NCI-H2227 (cell line): ENCODE data around the gene AFAP1L2.

Experiments used
- DNase-seq: peaks from one replicate; lab custom pipeline; 2025; ENCODE audit not compliant: unreplicated experiment; lab: John Stamatoyannopoulos, UW

AFAP1L2 gene

DNA sequence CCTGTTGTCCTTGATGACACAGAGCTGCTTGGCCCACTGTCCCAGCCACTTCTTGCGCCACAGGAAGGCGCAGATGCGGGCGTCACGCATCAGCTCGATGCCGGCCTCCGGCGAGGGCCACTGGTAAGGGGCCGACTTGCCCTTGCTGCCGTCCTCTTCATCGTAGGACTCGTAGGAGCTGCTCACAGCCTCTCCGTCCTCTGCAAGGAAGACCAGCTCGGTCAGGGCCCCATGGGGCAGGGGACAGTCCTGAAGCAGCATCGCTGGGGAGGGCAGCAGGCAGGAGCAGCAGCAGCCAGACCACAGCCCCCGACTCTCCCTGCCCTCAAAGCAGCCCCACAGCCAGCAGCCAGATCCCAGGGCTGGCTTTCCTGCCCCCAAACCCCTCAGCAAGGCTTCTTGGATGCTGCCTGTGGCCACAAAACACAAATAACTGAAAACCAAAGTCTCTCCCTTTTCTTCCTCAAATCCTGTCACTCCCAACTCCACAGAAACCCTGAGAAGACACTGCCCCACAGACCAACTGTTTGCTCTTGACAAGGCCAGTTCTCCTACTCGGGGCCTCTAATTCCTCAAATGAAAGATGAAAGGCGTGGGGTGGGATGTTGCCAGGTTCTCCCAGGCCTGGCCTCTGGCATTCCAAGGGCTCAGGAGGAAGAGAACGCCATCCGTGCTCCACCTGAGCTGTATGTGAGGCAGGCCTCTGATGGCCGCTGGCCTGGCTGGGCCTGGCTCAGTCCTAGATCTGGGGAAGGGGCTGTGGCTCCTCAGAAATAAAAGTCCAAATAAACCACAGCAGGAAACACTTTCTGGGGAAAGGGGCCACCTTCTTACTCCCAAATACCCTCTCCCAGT, 88.5 kb downstream of the AFAP1L2 start:
- DNase-seq: no peak

DNA sequence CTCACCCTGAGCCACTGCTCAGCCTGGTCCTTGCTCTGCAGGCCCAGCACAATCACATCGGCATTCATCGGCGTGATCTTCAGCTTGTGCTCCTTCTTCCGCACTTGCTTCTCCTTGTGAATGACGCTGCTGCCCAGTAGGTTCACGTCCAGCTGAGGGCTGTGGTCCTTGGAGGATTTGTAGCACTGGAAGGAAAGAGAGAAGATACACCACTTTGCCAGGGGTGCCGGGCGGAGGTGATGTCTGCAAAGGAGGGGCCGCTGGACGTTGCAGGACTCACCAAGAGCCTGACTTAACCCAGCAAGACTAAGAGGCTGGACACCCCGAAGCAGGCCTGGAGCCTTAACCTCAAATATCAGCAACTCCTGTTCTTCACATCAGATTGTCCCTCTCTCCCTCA, 90.4 kb downstream of the AFAP1L2 start:
- no peak for DNase-seq

DNA sequence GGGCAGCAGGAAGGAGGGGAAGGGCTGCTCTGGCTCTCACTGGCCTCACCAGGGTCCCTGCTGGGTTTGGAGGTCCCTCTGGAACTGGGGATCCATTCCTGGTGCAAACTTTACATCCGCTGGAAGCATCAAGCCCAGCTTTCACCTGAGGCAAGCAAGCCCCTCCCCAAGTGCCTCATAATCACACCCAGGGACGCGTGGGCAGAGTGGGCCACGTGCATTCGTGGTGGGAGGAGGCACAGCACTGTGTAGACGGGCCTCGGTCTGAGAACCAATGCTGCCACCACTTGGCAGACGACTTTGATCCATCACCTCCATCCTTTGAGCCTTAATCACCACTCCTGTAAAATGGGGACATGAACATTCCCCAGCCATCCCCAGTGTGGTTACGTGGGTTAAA, 91.2 kb downstream of the AFAP1L2 start:
- no peak for DNase-seq

DNA sequence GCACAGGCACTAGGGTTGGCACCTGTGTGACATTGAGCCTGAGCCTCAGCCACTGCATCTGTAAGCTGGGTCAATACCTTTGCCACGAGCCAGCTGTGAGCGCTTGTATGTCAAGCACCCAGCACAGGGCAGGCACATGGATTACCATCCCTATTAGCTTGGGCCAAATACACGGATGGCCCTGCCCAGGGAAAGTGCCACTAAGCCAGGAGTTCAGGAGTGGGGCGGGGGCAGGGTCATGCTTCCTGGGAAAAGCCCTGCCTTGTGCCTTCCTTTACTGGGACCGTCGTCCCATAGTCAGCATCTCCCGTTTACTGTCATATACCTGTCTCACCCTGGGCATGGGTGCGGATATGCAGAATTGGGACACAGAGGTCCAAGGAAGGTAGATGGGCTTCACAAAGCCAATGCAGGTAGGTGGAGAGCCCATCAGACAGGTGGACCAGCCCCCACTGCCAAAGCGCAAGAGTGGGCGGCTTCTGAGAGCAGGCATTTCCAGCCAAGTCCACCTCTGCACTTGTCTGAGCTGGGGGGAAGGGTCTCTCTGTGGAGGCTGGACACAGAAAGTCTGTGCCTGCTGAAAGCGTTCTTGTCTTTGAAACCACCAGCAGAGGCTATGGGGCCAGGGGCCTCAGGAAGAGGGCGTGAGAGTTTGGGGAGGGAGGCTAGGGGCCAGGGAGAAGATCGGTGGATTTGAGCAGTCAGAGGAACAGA, 92.6 kb downstream of the AFAP1L2 start:
- no peak for DNase-seq

DNA sequence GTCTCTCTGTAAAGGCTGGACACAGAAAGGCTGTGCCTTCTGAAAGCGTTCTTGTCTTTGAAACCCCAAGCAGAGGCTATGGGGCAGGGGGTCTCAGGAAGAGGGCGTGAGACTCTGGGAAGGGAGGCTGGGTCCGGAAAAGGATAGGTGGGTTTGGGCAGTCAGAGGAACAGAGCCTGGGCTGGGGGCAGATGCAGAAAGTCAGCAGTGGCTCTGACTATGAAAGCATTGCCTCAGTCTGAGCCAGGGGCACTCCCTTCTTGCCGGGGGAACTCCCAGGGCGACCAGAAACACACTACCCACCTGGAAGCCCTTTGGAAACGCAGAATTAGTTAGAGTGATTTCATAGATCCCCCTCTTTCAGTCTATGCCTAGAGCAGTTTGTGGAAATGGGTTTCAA, 93.3 kb downstream of the AFAP1L2 start:
- DNase-seq: no peak

DNA sequence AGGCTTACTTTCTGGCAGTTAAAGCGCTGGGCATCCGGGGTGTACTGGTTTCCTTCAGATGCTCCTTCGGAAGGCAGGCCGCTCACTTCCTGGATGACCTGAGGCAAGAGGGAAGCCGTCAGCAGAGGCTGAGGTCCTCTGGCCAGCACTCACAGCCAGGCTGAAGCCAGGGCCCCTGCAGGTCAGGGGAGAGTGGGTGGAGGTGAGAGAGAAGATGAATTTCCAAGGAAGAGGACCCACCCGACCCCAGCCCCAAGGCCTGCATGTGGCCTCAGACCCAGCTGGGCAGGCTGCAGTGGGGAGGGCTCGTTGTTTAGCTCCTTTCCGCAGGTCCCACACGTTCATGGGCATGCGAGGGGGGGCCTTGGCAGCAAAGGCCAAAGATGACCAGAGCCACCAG, 94.0 kb downstream of the AFAP1L2 start:
- no peak for DNase-seq

DNA sequence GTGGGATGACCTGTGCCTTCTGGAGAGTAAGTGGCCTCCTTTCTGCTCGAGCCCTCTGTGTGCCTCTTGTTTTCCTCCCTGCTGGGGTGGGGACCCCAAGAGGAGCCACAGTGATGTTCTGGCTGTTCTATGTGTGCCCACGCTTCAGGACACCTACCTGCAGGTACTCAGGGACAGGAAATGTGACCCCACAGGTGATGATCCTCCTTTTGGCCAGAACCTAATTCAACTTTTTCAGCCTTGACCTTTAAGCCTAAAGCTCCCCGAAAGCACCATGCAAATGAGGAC, 95.0 kb downstream of the AFAP1L2 start:
- no peak for DNase-seq

DNA sequence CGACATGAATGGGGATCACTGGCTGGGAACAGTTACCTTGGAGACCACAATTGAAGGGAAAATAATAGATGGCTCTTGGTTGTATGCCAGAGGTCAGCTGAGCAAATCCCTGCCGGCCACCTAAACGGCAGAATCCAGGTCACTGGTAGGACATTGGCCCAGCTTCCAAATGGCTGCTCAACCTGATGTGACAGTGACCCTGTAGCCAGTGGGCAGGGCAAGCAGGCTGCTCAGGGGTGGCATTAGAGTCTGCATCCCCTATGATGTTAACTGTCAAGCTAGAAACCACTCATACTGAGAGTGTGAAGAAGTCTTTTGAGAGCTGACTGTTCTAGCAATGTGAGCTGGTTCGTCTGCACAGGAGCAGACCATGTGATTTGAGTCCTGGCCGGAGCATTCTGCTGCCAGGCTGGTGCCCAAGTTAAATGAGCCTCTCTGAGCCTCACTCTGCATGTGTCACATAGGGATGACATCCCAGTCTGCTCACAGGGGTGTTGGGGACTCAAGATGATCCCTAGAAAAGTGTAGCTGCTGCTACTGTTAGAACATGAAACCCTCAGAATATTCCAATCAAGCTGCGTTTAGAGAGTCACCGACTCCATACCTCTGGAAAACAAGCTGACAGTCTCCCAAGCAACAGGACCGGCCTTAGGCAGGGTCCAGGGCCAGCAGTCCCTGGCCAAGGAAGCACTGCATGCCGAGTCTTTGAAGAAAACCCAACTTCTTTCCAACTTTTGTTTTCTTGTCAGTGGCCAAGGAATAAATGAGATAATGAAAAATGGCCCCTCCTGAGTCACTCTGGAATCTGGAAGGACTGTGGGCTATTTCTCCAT, 95.6 kb downstream of the AFAP1L2 start:
- no peak for DNase-seq

DNA sequence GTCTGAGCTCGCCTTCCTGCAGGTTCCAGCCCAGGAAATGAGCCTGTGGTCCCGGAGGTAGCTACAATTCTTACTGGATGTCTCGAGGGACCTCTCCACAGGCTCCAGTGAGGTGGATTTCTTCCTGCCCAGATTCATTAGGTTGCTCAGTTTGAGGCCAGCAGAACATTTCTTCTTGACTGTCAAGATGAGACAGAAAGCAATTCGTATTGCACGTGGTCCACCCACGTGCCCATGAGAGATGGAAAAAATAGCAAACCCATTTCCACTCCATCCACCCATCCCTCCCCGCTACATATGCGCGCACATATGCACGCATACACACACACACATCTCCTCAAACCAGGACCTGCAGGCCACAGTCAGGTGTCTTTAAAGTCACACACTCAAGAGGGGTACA, 96.6 kb downstream of the AFAP1L2 start:
- no peak for DNase-seq

DNA sequence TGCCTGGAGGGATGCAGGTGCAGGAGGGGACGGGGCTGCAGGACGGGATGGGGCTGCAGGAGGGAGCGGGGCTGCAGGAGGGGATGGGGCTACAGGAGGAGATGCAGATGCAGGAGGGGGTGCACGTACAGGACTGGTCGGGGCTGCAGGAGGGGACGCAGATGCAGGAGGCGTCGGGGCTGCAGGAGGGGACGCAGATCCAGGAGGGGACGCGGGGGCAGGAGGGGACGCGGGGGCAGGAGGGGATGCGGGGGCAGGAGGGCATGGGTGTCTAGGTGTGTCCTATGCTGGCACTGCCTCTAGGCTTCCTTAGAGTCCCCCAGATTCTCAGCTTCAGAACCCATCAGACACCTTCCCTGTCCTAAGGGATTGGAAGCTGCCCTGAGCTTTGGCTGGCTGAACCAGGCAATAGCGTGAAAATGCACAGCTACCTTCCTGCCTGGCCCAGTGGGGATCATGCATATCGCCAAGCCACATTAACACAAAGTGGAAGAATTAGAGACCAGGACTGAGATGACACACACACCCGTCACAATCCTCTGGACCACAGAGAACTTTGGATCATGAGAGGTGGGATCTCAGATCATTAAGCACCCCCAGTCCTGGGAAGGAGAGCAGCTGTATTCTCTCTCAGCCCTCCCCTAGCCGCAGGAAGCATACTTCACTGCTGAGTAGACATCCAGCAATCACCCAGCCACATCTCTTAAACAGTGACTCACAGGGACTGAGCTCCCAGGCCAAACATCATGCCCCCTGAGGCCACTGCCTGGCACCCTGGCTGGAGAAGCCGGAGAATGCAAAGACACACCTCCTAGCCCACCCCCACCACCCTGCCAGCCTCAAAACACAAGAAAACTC, 98.0 kb downstream of the AFAP1L2 start:
- DNase-seq: no peak

DNA sequence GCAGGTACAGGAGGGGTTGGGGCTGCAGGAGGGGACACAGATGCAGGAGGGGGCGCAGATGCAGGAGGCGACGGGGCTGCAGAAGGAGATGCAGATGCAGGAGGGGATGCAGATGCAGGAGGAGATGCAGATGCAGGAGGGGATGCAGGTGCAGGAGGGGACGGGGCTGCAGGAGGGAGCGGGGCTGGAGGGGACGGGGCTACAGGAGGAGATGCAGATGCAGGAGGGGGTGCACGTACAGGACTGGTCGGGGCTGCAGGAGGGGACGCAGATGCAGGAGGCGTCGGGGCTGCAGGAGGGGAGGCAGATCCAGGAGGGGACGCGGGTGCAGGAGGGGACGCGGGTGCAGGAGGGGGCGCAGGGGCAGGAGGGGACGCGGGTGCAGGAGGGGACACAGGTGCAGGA, 98.8 kb downstream of the AFAP1L2 start:
- no peak for DNase-seq

DNA sequence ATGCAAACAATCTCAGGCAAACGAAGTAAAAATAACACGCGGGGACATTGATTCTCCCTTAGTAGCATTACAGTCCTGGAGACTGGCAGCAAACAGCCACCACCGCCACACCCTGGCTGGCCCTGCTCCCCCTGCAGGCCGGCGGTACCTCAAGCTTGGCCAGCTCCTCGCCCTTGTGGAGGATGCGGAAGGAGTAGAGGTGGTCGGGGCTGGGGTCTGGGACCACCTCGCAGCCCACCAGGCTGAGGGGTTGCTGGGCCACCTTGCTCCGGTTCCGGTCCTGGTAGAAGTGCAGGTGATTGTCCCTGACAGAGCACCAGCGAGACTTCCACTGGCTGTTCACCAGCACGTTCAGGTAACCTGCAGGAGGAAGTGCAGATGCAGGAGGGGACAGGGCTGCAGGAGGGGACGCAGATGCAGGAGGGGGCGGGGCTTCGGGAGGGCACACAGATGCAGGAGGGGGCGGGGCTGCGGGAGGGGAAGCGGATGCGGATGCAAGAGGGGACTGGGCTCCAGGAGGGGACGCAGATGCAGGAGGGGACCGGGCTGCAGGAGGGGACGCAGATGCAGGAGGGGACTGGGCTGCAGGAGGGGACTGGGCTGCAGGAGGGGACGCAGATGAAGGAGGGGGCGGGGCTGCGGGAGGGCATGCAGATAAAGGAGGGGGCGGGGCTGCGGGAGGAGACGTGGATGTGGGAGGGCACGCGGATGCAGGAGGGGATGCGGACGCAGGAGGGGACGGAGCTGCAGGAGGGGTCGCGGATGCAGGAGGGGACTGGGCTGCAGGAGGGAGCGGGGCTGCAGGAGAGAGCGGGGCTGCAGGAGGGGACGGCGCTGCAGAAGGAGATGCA, 99.5 kb downstream of the AFAP1L2 start:
- DNase-seq: peak; percentile 69

DNA sequence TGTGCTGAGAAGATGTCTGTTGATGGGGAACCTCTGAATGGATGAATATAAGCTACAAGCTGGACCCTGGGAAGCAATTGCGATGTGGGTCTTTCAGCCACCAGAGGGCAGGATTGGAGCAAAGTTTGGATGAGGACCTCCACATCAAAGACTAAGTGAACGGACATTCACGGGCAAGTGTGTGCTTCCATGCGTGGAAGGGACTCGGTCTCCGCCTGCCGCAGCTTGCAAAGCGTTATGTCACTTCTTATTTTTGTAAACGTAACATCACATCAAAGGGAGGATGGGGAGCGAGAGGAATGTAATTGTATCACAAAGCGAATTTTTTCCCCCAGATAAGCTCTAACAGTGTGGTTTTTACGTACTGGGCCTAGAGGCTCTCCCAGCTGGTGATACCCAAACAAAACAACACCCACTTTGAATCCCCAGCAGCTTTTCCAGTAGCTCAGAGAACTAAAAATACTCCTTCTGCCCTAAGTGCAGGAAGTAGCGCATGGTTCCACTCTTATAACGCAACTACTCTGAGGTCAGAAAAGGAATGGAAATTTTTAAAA, 100.2 kb downstream of the AFAP1L2 start:
- DNase-seq: peak; percentile 85

DNA sequence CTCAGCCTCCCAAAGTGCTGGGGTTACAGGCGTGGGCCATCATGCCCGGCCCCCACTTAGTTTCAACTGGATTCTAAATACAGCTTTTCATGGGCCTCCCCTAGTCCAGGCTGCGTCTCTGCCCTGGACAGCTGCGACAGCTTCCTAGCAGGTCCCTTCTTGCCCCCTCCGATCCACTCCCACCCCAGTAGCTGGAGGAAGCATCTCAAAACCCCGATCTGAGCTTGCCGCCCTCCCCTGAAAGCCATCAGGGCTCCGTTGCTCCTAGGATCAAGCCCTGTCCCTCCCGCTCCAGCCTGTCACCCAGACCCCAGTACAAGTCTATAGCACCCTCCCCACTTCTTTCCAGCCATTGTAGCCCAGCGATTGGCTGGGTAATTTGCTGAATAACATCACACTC, 100.7 kb downstream of the AFAP1L2 start:
- no peak for DNase-seq

DNA sequence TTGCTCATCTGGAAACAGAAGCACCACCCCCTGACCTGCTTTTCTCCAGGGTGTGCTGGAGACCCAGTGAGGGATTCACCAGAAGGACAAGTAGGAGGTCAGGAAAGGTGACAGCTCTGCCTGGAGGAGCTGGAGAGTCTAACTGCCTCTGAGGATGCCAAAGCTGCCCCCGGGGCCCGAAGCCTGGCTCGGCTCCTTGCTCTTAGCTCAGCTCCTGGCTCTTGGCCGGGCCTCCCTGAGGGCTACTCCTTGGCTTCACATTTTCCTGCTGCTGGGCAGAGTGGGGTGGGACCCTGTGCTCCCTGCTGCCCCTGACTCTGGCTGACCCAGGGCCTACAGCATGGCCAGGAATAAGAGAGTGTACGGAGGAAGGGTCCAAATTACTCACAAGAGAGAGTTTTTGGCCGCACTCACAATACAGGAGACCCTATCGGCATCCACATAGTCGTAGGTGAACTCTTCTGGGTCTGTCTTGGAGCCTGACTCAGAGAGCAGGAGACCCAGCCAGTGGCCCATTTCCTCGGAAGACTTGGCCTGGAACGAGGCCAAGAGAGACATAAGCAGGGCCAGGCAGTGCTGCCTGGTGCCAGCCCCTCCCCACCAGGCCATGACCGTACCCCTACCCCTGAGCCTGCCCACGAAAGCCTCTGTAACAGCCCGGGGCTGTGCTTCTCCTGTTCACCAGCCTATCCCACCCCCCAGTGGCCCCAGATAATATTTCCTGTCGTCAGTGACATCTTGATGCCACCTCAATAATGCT, 102.2 kb downstream of the AFAP1L2 start:
- no peak for DNase-seq

DNA sequence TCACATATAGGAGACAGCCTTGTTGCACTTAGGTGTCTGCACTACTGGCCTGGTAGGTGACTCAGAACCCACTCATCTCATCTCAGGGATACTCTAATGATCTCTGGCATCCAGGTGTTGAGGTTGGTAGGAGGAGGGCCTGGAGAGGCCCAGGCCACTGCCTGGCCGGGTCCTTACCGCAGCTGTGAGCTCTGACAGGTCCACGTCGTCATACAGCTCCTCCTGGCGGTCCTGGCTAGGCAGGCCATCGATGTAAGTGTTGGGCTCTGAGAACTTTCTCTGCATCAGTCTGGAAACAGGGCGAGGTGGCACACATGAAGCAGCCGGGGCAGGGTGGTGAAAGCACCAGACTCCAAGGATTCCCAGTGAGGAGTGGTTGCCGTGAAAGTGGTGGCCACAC, 103.1 kb downstream of the AFAP1L2 start:
- DNase-seq: no peak

DNA sequence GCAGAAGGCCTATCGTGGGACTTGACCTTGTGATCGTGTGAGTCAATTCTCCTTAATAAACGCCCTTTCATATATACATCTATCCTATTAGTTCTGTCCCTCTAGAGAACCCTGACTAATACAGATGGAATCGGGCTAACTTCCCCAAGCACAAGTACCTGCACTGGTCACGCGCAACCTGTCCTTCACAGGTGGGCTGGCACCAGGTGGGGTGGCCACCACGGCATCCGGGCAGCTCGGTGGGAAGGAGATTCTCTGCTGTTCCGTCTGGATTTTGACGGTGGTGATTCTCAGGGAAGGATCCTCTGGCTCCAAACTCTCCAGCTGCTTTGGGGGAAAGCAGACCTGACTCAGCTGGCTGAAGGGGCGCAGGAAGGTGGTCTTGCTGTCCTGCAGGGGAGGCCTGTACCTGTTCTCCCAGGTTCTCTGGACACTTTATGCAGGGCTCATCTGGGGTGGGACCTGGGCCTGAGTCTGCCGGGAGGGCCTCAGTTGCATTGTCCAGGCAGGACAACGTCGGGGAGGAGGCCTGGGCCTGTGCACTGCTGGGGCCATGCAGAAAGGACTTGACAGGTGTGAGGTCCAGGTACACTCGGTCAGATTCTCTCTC, 104.2 kb downstream of the AFAP1L2 start:
- DNase-seq: no peak

DNA sequence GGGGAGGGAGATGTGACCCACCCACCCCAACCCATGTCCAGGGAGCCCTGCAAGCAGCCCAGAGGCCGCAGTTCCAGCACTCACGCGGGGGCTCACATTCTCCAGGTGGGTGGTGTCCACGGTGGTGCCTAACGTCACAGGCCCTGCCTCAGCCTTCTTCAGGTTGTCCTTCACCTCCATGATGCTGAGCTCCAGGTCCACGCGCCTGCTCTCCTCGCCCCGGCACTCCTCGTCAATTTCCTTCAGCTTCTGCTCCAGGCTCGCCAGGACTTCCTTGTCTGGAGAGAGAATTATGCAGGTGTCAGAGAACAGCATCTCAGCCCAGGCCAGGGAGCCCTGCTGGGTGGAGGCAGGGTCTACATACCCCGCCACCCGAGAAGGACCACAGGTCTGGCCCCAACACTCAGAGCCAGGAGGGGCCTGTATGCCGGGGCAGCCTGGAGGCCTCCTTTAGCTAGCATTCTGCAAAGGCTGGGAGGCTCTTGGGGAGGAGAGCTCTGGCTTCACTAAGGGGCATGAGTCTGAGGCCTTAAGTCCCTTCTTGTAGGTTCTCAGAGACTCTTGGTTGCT, 107.1 kb downstream of the AFAP1L2 start:
- DNase-seq: no peak
